ENCODE measurements around the gene PMP22.
"Not testable (repeated sequence)": the region's sequence is repeated elsewhere in the genome, so short reads cannot be mapped to it uniquely, and the experiment has no call there.

Gene PMP22

GRCh38 chr17:15231851-15232516 lies 33.1 kb downstream of the PMP22 start:
- no peak for DNase-seq (ENCODE audit: low read depth)
- H3K4me3 ChIP-seq (ENCODE audit: low read depth, low read length), result no peak overlapping the region
- TF ChIP-seq CTCF (IDR thresholded peaks at IDR 0.05; ENCODE audit: control insufficient read depth, extremely low read depth, insufficient read depth), result no peak

DNA sequence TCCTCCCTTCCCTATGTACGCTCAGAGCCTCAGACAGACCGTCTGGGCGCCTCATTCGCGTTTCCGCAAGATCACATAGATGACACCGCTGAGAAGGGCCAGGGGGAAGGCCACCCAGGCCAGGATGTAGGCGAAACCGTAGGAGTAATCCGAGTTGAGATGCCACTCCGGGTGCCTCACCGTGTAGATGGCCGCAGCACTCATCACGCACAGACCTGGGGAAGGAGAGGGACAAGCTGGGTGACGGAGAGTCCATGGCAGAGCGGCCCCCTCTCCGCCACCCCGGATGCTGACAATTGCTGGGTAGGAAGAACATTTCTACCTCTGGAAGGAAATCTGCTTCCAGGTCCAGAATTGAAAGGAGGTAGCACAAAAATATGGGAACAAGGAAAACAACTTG lies 34.3 kb downstream of the PMP22 start:
- TF ChIP-seq CTCF (IDR thresholded peaks at IDR 0.05; ENCODE audit: control insufficient read depth, extremely low read depth, insufficient read depth), result no peak

GRCh38 chr17:15221827-15222226 lies 43.3 kb downstream of the PMP22 start:
- H3K4me3 ChIP-seq (ENCODE audit: low read depth, low read length); DNase-seq (ENCODE audit: low read depth): not testable (repeated sequence)

More for the DNA sequence above, 34.3 kb downstream of the PMP22 start:
- no peak for DNase-seq (ENCODE audit: low read depth)
- no peak overlapping the region for H3K4me3 ChIP-seq (ENCODE audit: low read depth, low read length)

DNA sequence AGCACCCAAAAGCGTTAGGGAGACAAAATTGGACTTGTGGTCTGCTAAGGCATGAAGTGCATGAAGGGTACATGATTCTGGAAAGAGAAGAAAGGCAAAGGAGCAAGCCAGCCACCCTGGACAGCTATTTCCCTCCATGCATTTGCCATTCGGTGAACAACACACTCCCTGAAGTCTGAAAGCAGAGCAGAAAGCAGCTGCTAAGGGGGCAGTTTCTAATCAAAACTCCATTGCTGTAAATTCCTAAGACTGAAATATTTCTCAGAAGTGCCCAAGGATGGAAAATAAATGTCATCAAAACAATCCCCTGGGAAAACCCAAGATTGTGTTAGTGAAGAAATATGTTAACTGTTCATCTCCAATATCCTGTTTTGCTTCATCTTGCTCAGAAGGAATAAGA lies 44.3 kb downstream of the PMP22 start:
- no peak overlapping the region for H3K4me3 ChIP-seq (ENCODE audit: low read depth, low read length)
- no peak for TF ChIP-seq CTCF (IDR thresholded peaks at IDR 0.05; ENCODE audit: control insufficient read depth, extremely low read depth, insufficient read depth)
- no peak for DNase-seq (ENCODE audit: low read depth)

DNA sequence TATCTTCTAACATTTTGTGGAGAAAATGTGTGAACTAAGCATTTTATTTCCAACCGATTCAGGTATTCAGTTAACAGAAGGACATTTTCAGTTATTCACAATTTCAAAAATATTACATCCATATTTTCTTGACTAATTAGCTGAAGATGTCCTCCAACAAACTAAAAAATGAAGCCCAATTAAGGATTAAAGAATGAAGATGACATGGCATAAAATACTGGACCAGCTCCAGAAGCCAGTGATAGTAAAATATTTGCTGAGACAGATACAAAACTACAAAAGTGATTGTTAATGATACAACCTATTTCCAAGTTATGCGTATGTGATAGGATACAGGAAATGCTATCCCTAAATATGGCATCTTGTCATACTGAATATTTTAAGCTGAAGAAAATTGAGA lies 48.6 kb downstream of the PMP22 start:
- TF ChIP-seq CTCF (IDR thresholded peaks at IDR 0.05; ENCODE audit: control insufficient read depth, extremely low read depth, insufficient read depth), result no peak
- DNase-seq (ENCODE audit: low read depth), result no peak
- no peak overlapping the region for H3K4me3 ChIP-seq (ENCODE audit: low read depth, low read length)

- no peak overlapping the region for H3K4me3 ChIP-seq (ENCODE audit: low read depth, low read length)
- DNase-seq (ENCODE audit: low read depth), result no peak
- 0 out of 2 replicates have a peak, but pooled peaks have one; percentile 21 for TF ChIP-seq CTCF (IDR thresholded peaks at IDR 0.05; ENCODE audit: control insufficient read depth, extremely low read depth, insufficient read depth)
Observed at GRCh38 chr17:15213381-15214087, 51.6 kb downstream of the PMP22 start.

DNA sequence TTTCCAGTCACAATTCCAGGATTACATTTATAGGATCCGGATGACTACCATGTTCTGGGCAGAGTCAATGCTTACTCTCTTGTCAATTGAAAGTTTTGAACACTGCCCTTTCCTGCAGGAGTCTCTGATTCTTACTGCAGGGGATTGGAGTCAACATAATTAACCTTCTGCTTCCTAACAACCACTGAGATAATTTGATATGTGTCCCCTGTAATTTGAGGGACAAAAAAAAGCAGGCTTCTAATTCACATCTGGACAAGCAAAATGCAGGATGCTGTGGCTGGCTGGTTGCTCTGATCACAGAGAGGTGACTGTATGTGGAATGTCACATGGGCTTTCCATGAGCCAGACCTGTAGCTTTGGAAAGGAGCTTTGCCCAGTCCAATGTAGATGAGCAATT lies 54.9 kb downstream of the PMP22 start:
- DNase-seq (ENCODE audit: low read depth), result no peak
- no peak for TF ChIP-seq CTCF (IDR thresholded peaks at IDR 0.05; ENCODE audit: control insufficient read depth, extremely low read depth, insufficient read depth)
- H3K4me3 ChIP-seq (ENCODE audit: low read depth, low read length), result no peak overlapping the region

DNA sequence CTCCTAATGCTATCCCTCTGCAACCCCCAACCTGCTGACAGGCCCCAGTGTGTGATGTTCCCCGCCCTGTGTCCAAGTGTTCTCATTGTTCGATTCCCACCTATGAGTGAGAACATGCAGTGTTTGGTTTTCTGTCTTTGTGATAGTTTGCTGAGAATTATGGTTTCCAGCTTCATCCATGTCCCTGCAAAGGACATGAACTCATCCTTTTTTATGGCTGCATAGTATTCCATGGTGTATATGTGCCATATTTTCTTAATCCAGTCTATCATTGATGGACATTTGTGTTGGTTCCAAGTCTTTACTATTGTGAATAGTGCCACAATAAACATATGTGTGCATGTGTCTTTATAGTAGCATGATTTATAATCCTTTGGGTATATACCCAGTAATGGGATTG lies 62.1 kb downstream of the PMP22 start:
- not testable (repeated sequence) for DNase-seq (ENCODE audit: low read depth); H3K4me3 ChIP-seq (ENCODE audit: low read depth, low read length)

DNA sequence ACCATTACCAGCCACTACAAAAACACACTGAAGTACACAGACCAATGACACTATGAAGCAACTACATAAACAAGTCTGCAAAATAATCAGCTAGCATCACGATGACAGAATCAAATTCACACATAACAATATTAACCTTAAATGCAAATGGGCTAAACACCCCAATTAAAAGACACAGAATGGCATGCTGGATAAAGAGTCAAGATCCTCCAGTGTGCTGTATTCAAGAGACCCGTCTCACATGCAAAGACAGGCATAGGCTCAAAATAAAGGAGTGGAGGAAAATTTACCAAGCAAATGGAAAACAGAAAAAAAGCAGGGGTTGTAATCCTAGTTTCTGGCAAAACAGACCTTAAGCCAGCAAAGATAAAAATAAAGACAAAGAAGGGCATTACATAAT lies 64.6 kb downstream of the PMP22 start:
- H3K4me3 ChIP-seq (ENCODE audit: low read depth, low read length); DNase-seq (ENCODE audit: low read depth): not testable (repeated sequence)
